RPMI7951 (cell line): Measurements from ENCODE around the gene MTHFR. TPM values are rescaled to one million over a fixed set of nuclear protein-coding genes. Genes with fewer than 3 reads are reported as not detected.

Source experiments
- total RNA-seq: library from RNA; depleted of rRNA; stranded (reverse); fragments of >200 nt; shearing (Covaris generic); gene quantifications from 2 replicates; pipeline ENCODE4 v1.2.3, GENCODE V29; 2014; rRNA removed

The MTHFR gene
- total RNA-seq, 1 experiment from 2014 or later = 3.2 TPM

Other genes with a start within 250 kb of the MTHFR start
- gene FBXO2, start 151.5 kb downstream of the MTHFR start, total RNA-seq = 0.10 and 0.36 TPM in 2 replicates
- 4.7 and 6.7 TPM in 2 replicates for gene FBXO44, start 151.1 kb downstream of the MTHFR start, total RNA-seq
- gene FBXO6, start 141.8 kb downstream of the MTHFR start, total RNA-seq = 2.3 and 2.9 TPM in 2 replicates
- 143 and 155 TPM in 2 replicates for gene MAD2L2, start 124.8 kb downstream of the MTHFR start, total RNA-seq
- gene DRAXIN, start 114.3 kb downstream of the MTHFR start, total RNA-seq = under 0.01 and 0.10 TPM in 2 replicates
- 53.5 and 94.5 TPM in 2 replicates for gene AGTRAP, start 69.8 kb downstream of the MTHFR start, total RNA-seq
- not detected in 2 replicates for gene C1orf167, start 43.8 kb downstream of the MTHFR start, total RNA-seq
- gene CLCN6, start 227 bp upstream of the MTHFR start, total RNA-seq = 5.5 and 6.2 TPM in 2 replicates
- gene NPPA, start 41.8 kb upstream of the MTHFR start, total RNA-seq = not detected in 2 replicates
- not detected in 2 replicates for gene NPPB, start 53.0 kb upstream of the MTHFR start, total RNA-seq
- gene KIAA2013, start 120.5 kb upstream of the MTHFR start, total RNA-seq = 53.2 and 58.2 TPM in 2 replicates
- 395 and 413 TPM in 2 replicates for gene PLOD1, start 128.8 kb upstream of the MTHFR start, total RNA-seq
- 36.0 and 38.9 TPM in 2 replicates for gene MFN2, start 174.5 kb upstream of the MTHFR start, total RNA-seq
- gene MIIP, start 213.5 kb upstream of the MTHFR start, total RNA-seq = 25.1 and 35.0 TPM in 2 replicates